Peyer's patch (tissue), 4 donors: ENCODE measurements around the gene FRMD4A.

Experiments
- CTCF ChIP-seq, 6 experiments: fragments of 450-650 bp in 4 of 6; fragments of 200-600 bp in 2 of 6; sonication (generic) in 1 of 6; IDR thresholded peaks; one replicate each; pipeline ENCODE4 v1.5.1; 2017 to 2019; ENCODE audit warnings: antibody characterized with exemption in 6 of 6, mild to moderate bottlenecking in 3 of 6, moderate library complexity in 1 of 6
- POLR2A ChIP-seq, 2 donors: fragments of 450-650 bp; IDR thresholded peaks; one replicate each; pipeline ENCODE4 v1.5.1; 2017; ENCODE audit warnings: antibody characterized with exemption in 2 of 2, mild to moderate bottlenecking in 2 of 2, moderate library complexity in 2 of 2

GRCh38 chr10:13815756-13816155 lies 515.0 kb downstream of the FRMD4A start:
- TF ChIP-seq CTCF (IDR thresholded peaks at IDR 0.05) (no peak), POLR2A (IDR thresholded peaks at IDR 0.05) (no peak)
